Measurements from ENCODE around the gene CFAP221. TPM values are rescaled to one million over a fixed set of nuclear protein-coding genes. Genes with fewer than 3 reads are reported as not detected.
A peak's percentile ranks its signal among the peaks of the same experiment; 100 is the strongest.

Gene CFAP221
- total and polyA plus RNA-seq, 2 donors (not counting 3 experiments of a cell fraction or from before 2014, with no cell fraction given), result 0.06 TPM; not detected in 1

GRCh38 chr2:119645173-119645855 is 101.1 kb downstream of the CFAP221 start:
- peak overlapping the region; percentile 85 for H3K27ac ChIP-seq (ENCODE audit: insufficient read depth, low read depth, low read length)
- peak overlapping the region; percentile 49 for H3K4me2 ChIP-seq (ENCODE audit: insufficient read depth, low read length)
- dilution Hi-C loops (cut with MboI; ENCODE audit: extremely low pct_ligation_motif_present, low sequenced_read_pairs) (no loop called here), intact Hi-C loops (cut with micrococcal nuclease) (loop anchor here (1.0 to 5.0 kb wide), 7 partner anchors 12 to 594 kb away; partner anchors contain the start of gene PTPN4)
- H4K20me1 ChIP-seq (replicated peaks; ENCODE audit: control insufficient read depth, extremely low read depth, insufficient read depth, low read length), result no peaks in the 10 kb centered on the region
- H3K4me1 ChIP-seq (ENCODE audit: control insufficient read depth, extremely low read depth, insufficient read depth, low read length), result peaks cover 61% of the 10 kb centered on the region
- TF ChIP-seq POLR2A (IDR thresholded peaks at IDR 0.05; ENCODE audit: low read depth, low read length) (no peak), JUN (IDR thresholded peaks at IDR 0.05; ENCODE audit: borderline replicate concordance, insufficient read depth, insufficient read length, low read depth) (peak; percentile 81), POLR2AphosphoS5 (IDR thresholded peaks at IDR 0.05; ENCODE audit: insufficient read depth, low read depth, low read length) (peak; percentile 81), FOS (IDR thresholded peaks at IDR 0.05; ENCODE audit: borderline replicate concordance, insufficient read depth, low read length) (peak; percentile 60), MYC (IDR thresholded peaks at IDR 0.05; ENCODE audit: low read depth, low read length) (no peak), EZH2 (IDR thresholded peaks at IDR 0.05; ENCODE audit: borderline replicate concordance, low read depth, low read length, severe bottlenecking) (no peak), GATA2 (IDR thresholded peaks at IDR 0.05; ENCODE audit: insufficient read depth, insufficient read length, low read depth, low read length) (peak; percentile 99)
- TF ChIP-seq, protein P1, sequence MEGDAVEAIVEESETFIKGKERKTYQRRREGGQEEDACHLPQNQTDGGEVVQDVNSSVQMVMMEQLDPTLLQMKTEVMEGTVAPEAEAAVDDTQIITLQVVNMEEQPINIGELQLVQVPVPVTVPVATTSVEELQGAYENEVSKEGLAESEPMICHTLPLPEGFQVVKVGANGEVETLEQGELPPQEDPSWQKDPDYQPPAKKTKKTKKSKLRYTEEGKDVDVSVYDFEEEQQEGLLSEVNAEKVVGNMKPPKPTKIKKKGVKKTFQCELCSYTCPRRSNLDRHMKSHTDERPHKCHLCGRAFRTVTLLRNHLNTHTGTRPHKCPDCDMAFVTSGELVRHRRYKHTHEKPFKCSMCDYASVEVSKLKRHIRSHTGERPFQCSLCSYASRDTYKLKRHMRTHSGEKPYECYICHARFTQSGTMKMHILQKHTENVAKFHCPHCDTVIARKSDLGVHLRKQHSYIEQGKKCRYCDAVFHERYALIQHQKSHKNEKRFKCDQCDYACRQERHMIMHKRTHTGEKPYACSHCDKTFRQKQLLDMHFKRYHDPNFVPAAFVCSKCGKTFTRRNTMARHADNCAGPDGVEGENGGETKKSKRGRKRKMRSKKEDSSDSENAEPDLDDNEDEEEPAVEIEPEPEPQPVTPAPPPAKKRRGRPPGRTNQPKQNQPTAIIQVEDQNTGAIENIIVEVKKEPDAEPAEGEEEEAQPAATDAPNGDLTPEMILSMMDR (IDR thresholded peaks at IDR 0.05; ENCODE audit: extremely low read depth in 1 of 2, insufficient read depth in 1 of 2, low read depth in 1 of 2, low read length in 2 of 2), result no peak
- TF ChIP-seq, protein P2, sequence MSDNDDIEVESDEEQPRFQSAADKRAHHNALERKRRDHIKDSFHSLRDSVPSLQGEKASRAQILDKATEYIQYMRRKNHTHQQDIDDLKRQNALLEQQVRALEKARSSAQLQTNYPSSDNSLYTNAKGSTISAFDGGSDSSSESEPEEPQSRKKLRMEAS (IDR thresholded peaks at IDR 0.05; ENCODE audit: insufficient read depth, insufficient read length), result no peak
- DNase-seq (ENCODE audit: low read depth, low spot score) (peak; percentile 96), FAIRE-seq (peak; percentile 89)
- ChIA-PET POLR2A (interaction anchor here (0.8 kb wide), 1 partner anchor 11 kb away, joined by 5 read pairs; no protein-coding TSS in a partner anchor), CTCF (interaction anchor here (0.6 to 6.7 kb wide), 6 partner anchors 16 to 235 kb away, joined by 3 to 257 read pairs (median 3); no protein-coding TSS in a partner anchor)
- H3K9ac ChIP-seq (replicated peaks; ENCODE audit: extremely low read depth, insufficient read depth, low read length), result peak overlapping the region; percentile 31
- H3K27me3 ChIP-seq (ENCODE audit: control insufficient read depth in 2 of 2, insufficient read depth in 2 of 2, low read length in 2 of 2), result no peaks in the 10 kb centered on the region
- H3K4me3 ChIP-seq (replicated peaks in 1 of 3; ENCODE audit: insufficient read depth in 1 of 3, low read depth in 1 of 3, low read length in 3 of 3), result no peak overlapping the region
- no peaks in the 10 kb centered on the region for H3K79me2 ChIP-seq (ENCODE audit: control insufficient read depth, insufficient read depth, low read length)
- H3K36me3 ChIP-seq (ENCODE audit: control insufficient read depth in 2 of 2, extremely low read depth in 1 of 2, insufficient read depth in 2 of 2, low read length in 2 of 2), result no peaks in the 10 kb centered on the region
- H2AFZ ChIP-seq (ENCODE audit: low read depth, low read length), result no peak overlapping the region
- no TSS peak for BruUV-seq (replicated peaks)
- H3K9me1 ChIP-seq (replicated peaks; ENCODE audit: control insufficient read depth, extremely low read depth, insufficient read depth, low read length), result no peaks in the 10 kb centered on the region
- no peaks in the 10 kb centered on the region for H3K9me3 ChIP-seq (replicated peaks; ENCODE audit: control insufficient read depth, insufficient read depth, low read length)

Data from endothelial cell of umbilical vein (primary cell).